ENCODE results near the gene B4GALT5.

Gene B4GALT5

DNA sequence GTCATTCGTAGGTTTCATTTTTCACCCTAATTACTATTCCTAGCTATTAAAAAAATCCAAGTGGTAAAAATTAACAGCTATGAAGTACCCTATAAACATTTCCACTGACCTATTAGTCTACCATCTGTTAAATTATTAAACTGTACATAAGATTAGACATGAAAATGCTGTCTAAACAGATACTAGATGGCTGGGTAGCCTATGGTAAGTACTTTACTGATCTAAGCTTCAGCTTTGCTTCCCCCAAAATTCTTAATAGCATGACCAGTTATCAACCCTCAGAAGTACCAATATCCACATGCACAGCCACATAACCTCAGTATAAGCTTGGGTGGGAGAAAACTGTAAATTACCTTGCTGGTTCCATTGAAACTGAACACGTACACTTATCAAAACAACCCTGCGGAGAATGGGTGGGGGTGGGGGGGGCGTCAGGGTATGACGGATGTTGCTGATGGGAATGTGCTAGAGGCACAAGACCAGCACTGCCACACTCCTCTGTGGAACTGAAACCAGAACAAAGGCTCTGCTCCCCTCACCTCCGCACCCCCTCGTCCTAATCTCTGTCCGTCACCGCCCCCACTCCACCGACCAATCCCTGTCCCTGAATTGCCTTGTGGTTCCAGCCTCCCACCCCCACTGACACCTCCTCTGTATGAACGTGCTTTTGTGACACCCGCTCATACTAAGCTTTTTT lies 45.3 kb downstream of the B4GALT5 start:
- no peak overlapping the region for H3K56ac ChIP-seq (ENCODE audit: low read length)
- no peak overlapping the region for H2AK5ac ChIP-seq (ENCODE audit: low read length)
- no peak overlapping the region for H4K5ac ChIP-seq (ENCODE audit: low read length)
- H3K79me2 ChIP-seq (ENCODE audit: control insufficient read depth, insufficient read depth, low read length): peaks cover 72% of the 10 kb centered on the region
- H3K4ac ChIP-seq (ENCODE audit: low read depth, low read length): no peak overlapping the region
- no peak overlapping the region for H3K18ac ChIP-seq (ENCODE audit: low read length)
- peaks cover 7% of the 10 kb centered on the region for H3K79me1 ChIP-seq (ENCODE audit: low read length)
- H3K36me3 ChIP-seq (ENCODE audit: control insufficient read depth, insufficient read depth, low read length): no peaks in the 10 kb centered on the region
- no peak for DNase-seq
- H2BK15ac ChIP-seq (replicated peaks; ENCODE audit: low read depth): no peak overlapping the region
- H3K23ac ChIP-seq (ENCODE audit: low read length): no peak overlapping the region
- H2BK120ac ChIP-seq (ENCODE audit: low read depth, low read length): no peak overlapping the region
- H2BK5ac ChIP-seq (ENCODE audit: low read length): no peak overlapping the region
- H3K4me1 ChIP-seq (ENCODE audit: control insufficient read depth, low read depth, low read length): peaks cover 14% of the 10 kb centered on the region
- H4K8ac ChIP-seq (ENCODE audit: low read depth, low read length): no peak overlapping the region
- no CpG with 5 or more reads among the region's 12 CpGs for WGBS (ENCODE audit: extremely low coverage, insufficient coverage, low lambda C conversion rate)
- H3K9ac ChIP-seq (ENCODE audit: low read length): no peak overlapping the region
- H3K27me3 ChIP-seq (ENCODE audit: insufficient read depth, low read length, poor library complexity): no peaks in the 10 kb centered on the region
- no peak overlapping the region for H3K27ac ChIP-seq (ENCODE audit: low read depth, low read length)
- H3K4me3 ChIP-seq (ENCODE audit: low read length): no peak overlapping the region
- H3K4me2 ChIP-seq (ENCODE audit: low read length): no peak overlapping the region

DNA sequence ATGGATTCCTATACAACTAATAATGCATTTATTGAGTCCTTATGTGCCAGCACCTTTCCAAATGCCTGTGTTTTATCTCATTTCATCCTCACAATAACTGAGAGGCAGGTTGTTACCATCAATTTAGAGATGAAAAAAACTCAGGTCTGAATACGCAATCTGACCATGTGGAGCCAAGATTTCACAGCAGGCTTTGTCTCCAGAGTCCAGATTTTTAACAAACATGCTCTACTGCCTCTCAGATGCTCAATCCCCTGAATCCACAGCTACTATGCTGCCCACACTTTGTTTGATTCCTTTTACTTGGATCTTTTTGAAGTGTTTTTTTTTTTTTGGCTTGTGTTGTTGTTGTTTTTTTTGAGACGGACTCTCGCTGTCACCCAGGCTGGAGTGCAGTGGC lies 46.8 kb downstream of the B4GALT5 start:
- H3K23ac ChIP-seq (ENCODE audit: low read length): no peak overlapping the region
- no peak overlapping the region for H3K56ac ChIP-seq (ENCODE audit: low read length)
- no peak for DNase-seq
- no peaks in the 10 kb centered on the region for H3K27me3 ChIP-seq (ENCODE audit: insufficient read depth, low read length, poor library complexity)
- no peak overlapping the region for H3K9ac ChIP-seq (ENCODE audit: low read length)
- peaks cover 14% of the 10 kb centered on the region for H3K4me1 ChIP-seq (ENCODE audit: control insufficient read depth, low read depth, low read length)
- no peak overlapping the region for H4K8ac ChIP-seq (ENCODE audit: low read depth, low read length)
- no peaks in the 10 kb centered on the region for H3K36me3 ChIP-seq (ENCODE audit: control insufficient read depth, insufficient read depth, low read length)
- H2BK5ac ChIP-seq (ENCODE audit: low read length): no peak overlapping the region
- peaks cover 7% of the 10 kb centered on the region for H3K79me1 ChIP-seq (ENCODE audit: low read length)
- no peak overlapping the region for H2AK5ac ChIP-seq (ENCODE audit: low read length)
- peaks cover 71% of the 10 kb centered on the region for H3K79me2 ChIP-seq (ENCODE audit: control insufficient read depth, insufficient read depth, low read length)
- H3K4me2 ChIP-seq (ENCODE audit: low read length): no peak overlapping the region
- no peak overlapping the region for H3K27ac ChIP-seq (ENCODE audit: low read depth, low read length)
- H2BK15ac ChIP-seq (replicated peaks; ENCODE audit: low read depth): no peak overlapping the region
- H4K5ac ChIP-seq (ENCODE audit: low read length): no peak overlapping the region
- H3K18ac ChIP-seq (ENCODE audit: low read length): no peak overlapping the region
- H3K4ac ChIP-seq (ENCODE audit: low read depth, low read length): no peak overlapping the region
- H3K4me3 ChIP-seq (ENCODE audit: low read length): no peak overlapping the region
- H2BK120ac ChIP-seq (ENCODE audit: low read depth, low read length): no peak overlapping the region
- WGBS (ENCODE audit: extremely low coverage, insufficient coverage, low lambda C conversion rate): no CpG with 5 or more reads among the region's 3 CpGs

DNA sequence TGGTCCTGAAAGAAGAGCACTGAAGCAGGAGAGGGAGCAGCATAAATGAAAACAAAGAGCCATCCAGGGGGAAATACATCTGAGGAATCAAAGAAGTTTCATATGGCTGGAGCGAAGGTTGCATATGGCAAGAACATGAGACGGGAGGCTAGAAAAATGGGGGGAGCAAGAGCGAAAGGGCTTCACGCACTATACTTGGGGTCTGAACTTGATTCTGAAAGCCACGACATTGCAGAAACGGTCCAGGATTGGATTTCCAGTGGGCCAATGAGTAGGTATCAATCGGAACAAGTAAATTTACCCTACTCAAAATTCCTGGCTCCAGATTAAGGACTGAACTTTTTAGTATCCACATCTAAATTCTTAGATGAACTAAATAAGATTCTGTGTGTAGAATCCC lies 47.9 kb downstream of the B4GALT5 start:
- no peak overlapping the region for H3K27ac ChIP-seq (ENCODE audit: low read depth, low read length)
- no peak overlapping the region for H4K8ac ChIP-seq (ENCODE audit: low read depth, low read length)
- H2AK5ac ChIP-seq (ENCODE audit: low read length): no peak overlapping the region
- peaks cover 16% of the 10 kb centered on the region for H3K4me1 ChIP-seq (ENCODE audit: control insufficient read depth, low read depth, low read length)
- H4K5ac ChIP-seq (ENCODE audit: low read length): no peak overlapping the region
- peaks cover 71% of the 10 kb centered on the region for H3K79me2 ChIP-seq (ENCODE audit: control insufficient read depth, insufficient read depth, low read length)
- H3K9ac ChIP-seq (ENCODE audit: low read length): no peak overlapping the region
- WGBS (ENCODE audit: extremely low coverage, insufficient coverage, low lambda C conversion rate): no CpG with 5 or more reads among the region's 7 CpGs
- H2BK120ac ChIP-seq (ENCODE audit: low read depth, low read length): no peak overlapping the region
- no peaks in the 10 kb centered on the region for H3K36me3 ChIP-seq (ENCODE audit: control insufficient read depth, insufficient read depth, low read length)
- H3K27me3 ChIP-seq (ENCODE audit: insufficient read depth, low read length, poor library complexity): no peaks in the 10 kb centered on the region
- H3K56ac ChIP-seq (ENCODE audit: low read length): no peak overlapping the region
- H3K79me1 ChIP-seq (ENCODE audit: low read length): peaks cover 10% of the 10 kb centered on the region
- H3K18ac ChIP-seq (ENCODE audit: low read length): no peak overlapping the region
- no peak overlapping the region for H2BK5ac ChIP-seq (ENCODE audit: low read length)
- no peak overlapping the region for H3K4me2 ChIP-seq (ENCODE audit: low read length)
- no peak overlapping the region for H3K4me3 ChIP-seq (ENCODE audit: low read length)
- H3K23ac ChIP-seq (ENCODE audit: low read length): no peak overlapping the region
- DNase-seq: no peak
- no peak overlapping the region for H2BK15ac ChIP-seq (replicated peaks; ENCODE audit: low read depth)
- H3K4ac ChIP-seq (ENCODE audit: low read depth, low read length): no peak overlapping the region

DNA sequence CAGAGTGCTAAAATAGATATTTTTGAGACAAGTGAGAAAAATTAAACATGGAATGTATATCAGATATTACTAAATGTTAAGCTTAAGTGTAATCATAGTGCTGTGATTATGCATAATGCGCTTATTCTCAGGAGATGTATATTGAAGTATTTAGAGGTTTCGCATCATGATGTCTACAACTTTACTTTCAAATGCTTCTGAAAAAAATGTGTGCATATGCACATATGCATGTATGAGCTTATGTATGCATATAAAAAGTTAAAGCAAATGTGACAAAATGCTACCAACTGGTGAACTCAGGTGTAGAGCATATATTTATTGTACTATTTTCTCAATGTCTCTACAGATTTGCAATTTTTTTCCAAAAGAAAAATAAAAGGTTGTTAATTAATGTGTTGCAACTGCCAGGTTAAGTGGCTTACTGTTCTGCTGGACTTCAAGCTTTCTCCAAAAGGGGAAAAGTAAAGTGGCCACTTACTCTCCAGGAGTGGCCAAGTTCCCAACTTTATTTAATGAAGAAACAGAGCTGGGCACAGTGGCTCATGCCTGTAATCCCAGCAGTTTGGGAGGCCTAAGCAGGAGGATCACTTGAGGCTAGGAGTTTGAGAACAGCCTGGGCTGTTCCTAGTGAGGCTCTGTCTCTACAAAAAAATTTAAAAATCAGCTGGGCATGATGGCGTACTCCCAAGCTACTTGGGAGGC lies 48.9 kb downstream of the B4GALT5 start:
- Histone ChIP-seq H3K56ac (ENCODE audit: low read length) (no peak overlapping the region), H4K8ac (ENCODE audit: low read depth, low read length) (no peak overlapping the region), H3K27ac (ENCODE audit: low read depth, low read length) (no peak overlapping the region), H2BK120ac (ENCODE audit: low read depth, low read length) (no peak overlapping the region), H3K18ac (ENCODE audit: low read length) (no peak overlapping the region), H3K4ac (ENCODE audit: low read depth, low read length) (no peak overlapping the region), H3K36me3 (ENCODE audit: control insufficient read depth, insufficient read depth, low read length) (no peaks in the 10 kb centered on the region), H3K4me3 (ENCODE audit: low read length) (no peak overlapping the region), H3K27me3 (ENCODE audit: insufficient read depth, low read length, poor library complexity) (no peaks in the 10 kb centered on the region), H2AK5ac (ENCODE audit: low read length) (no peak overlapping the region), H4K5ac (ENCODE audit: low read length) (no peak overlapping the region), H2BK5ac (ENCODE audit: low read length) (no peak overlapping the region), H3K4me2 (ENCODE audit: low read length) (no peak overlapping the region), H2BK15ac (replicated peaks; ENCODE audit: low read depth) (no peak overlapping the region), H3K79me2 (ENCODE audit: control insufficient read depth, insufficient read depth, low read length) (peaks cover 72% of the 10 kb centered on the region), H3K79me1 (ENCODE audit: low read length) (peaks cover 13% of the 10 kb centered on the region), H3K23ac (ENCODE audit: low read length) (no peak overlapping the region), H3K4me1 (ENCODE audit: control insufficient read depth, low read depth, low read length) (peaks cover 16% of the 10 kb centered on the region), H3K9ac (ENCODE audit: low read length) (no peak overlapping the region)
- no CpG with 5 or more reads among the region's 3 CpGs for WGBS (ENCODE audit: extremely low coverage, insufficient coverage, low lambda C conversion rate)
- DNase-seq: no peak

DNA sequence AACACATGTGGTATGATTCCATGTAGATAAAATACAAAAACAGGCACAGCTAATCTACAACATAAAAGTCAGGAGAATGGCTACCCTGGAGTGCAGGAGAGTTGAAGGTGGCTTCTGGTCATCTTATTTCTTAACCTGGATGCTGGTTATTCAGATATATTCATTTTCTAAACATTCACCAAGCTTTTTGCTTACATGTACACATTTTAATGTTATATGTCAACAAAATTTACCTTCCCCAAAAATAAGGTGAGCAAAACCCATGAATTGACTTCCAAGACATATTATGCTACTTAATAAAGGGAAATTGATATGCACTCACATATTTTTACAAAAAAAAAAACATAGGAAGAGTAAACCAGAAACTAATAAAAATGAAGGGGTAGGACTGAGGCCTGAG lies 50.6 kb downstream of the B4GALT5 start:
- no peak overlapping the region for H3K9ac ChIP-seq (ENCODE audit: low read length)
- no peak overlapping the region for H2BK15ac ChIP-seq (replicated peaks; ENCODE audit: low read depth)
- no peak overlapping the region for H3K4ac ChIP-seq (ENCODE audit: low read depth, low read length)
- DNase-seq: no peak
- no peaks in the 10 kb centered on the region for H3K27me3 ChIP-seq (ENCODE audit: insufficient read depth, low read length, poor library complexity)
- H3K4me3 ChIP-seq (ENCODE audit: low read length): no peak overlapping the region
- H3K23ac ChIP-seq (ENCODE audit: low read length): no peak overlapping the region
- H2BK120ac ChIP-seq (ENCODE audit: low read depth, low read length): no peak overlapping the region
- no peak overlapping the region for H3K27ac ChIP-seq (ENCODE audit: low read depth, low read length)
- H3K79me2 ChIP-seq (ENCODE audit: control insufficient read depth, insufficient read depth, low read length): peaks cover 73% of the 10 kb centered on the region
- H4K5ac ChIP-seq (ENCODE audit: low read length): no peak overlapping the region
- peaks cover 25% of the 10 kb centered on the region for H3K4me1 ChIP-seq (ENCODE audit: control insufficient read depth, low read depth, low read length)
- no peak overlapping the region for H3K18ac ChIP-seq (ENCODE audit: low read length)
- H3K36me3 ChIP-seq (ENCODE audit: control insufficient read depth, insufficient read depth, low read length): no peaks in the 10 kb centered on the region
- no peak overlapping the region for H4K8ac ChIP-seq (ENCODE audit: low read depth, low read length)
- H3K4me2 ChIP-seq (ENCODE audit: low read length): no peak overlapping the region
- H2AK5ac ChIP-seq (ENCODE audit: low read length): no peak overlapping the region
- H2BK5ac ChIP-seq (ENCODE audit: low read length): no peak overlapping the region
- peaks cover 14% of the 10 kb centered on the region for H3K79me1 ChIP-seq (ENCODE audit: low read length)
- no peak overlapping the region for H3K56ac ChIP-seq (ENCODE audit: low read length)

All from mesendoderm (in vitro differentiated cells).